Spleen (tissue), 11 donors: ENCODE results near the gene CHRDL1. TPM values are rescaled to one million over a fixed set of nuclear protein-coding genes. Genes with fewer than 3 reads are reported as not detected.
"Not testable (repeated sequence)": the region's sequence is repeated elsewhere in the genome, so short reads cannot be mapped to it uniquely, and the experiment has no call there.

Experiments used
- DNase-seq: peaks from one replicate; pipeline ENCODE4 v3.0.0-alpha.2; 2020
- H3K27ac ChIP-seq, 8 donors: fragments of 200-600 bp; sonication (generic) in 7 of 8; 1 replicate in 4 of 8; 2 replicates in 4 of 8; pipeline versions ENCODE4 v1.5.0 to v1.8.0; 2016 to 2021; ENCODE audit warnings: inconsistent platforms in 4 of 8, mild to moderate bottlenecking in 4 of 8, moderate library complexity in 1 of 8
- H3K27me3 ChIP-seq, 7 donors: fragments of 200-600 bp; sonication (generic) in 6 of 7; replicated peaks in 1 of 7; 1 replicate in 4 of 7; 2 replicates in 3 of 7; pipeline versions ENCODE4 v1.5.0 to v1.8.0; 2016 to 2021; ENCODE audit warnings: inconsistent platforms in 3 of 7, mild to moderate bottlenecking in 1 of 7
- H3K36me3 ChIP-seq, 6 donors: fragments of 200-600 bp; sonication (generic) in 5 of 6; 1 replicate in 4 of 6; 2 replicates in 2 of 6; pipeline versions ENCODE4 v1.5.0 to v1.8.0; 2016 to 2021; ENCODE audit warnings: inconsistent platforms in 2 of 6
- H3K4me1 ChIP-seq, 6 donors: fragments of 200-600 bp; sonication (generic) in 5 of 6; 1 replicate in 3 of 6; 2 replicates in 3 of 6; pipeline versions ENCODE4 v1.5.0 to v1.8.0; 2016 to 2021; ENCODE audit warnings: inconsistent platforms in 3 of 6
- H3K4me3 ChIP-seq, 8 donors: fragments of 200-600 bp; sonication (generic) in 7 of 8; 1 replicate in 4 of 8; 2 replicates in 4 of 8; pipeline versions ENCODE4 v1.5.0 to v1.8.0; 2016 to 2021; ENCODE audit warnings: inconsistent platforms in 4 of 8, mild to moderate bottlenecking in 4 of 8, moderate library complexity in 2 of 8
- H3K9me3 ChIP-seq, 8 donors: fragments of 200-600 bp; sonication (generic) in 7 of 8; 1 replicate in 4 of 8; 2 replicates in 4 of 8; pipeline versions ENCODE4 v1.5.0 to v1.8.0; 2016 to 2021; ENCODE audit warnings: inconsistent platforms in 4 of 8
- CTCF ChIP-seq, 11 experiments: fragments of 200-600 bp in 7 of 11; fragments of 450-650 bp in 4 of 11; sonication (generic) in 4 of 11; IDR thresholded peaks in 8 of 11; conservative IDR thresholded peaks in 3 of 11; 1 replicate in 7 of 11; 2 replicates in 4 of 11; pipeline versions ENCODE4 v1.4.0 to v1.8.0; 2016 to 2021; ENCODE audit warnings: antibody characterized with exemption in 11 of 11, inconsistent platforms in 4 of 11, mild to moderate bottlenecking in 1 of 11
- POLR2A ChIP-seq, 3 donors: fragments of 450-650 bp; IDR thresholded peaks; one replicate each; pipeline ENCODE4 v1.5.1; 2017; ENCODE audit warnings: antibody characterized with exemption in 3 of 3, mild to moderate bottlenecking in 1 of 3
- POLR2AphosphoS5 ChIP-seq, 3 donors: sonication (generic); formaldehyde crosslinking; IDR thresholded peaks; one replicate each; pipeline ENCODE4 v1.5.1; 2017; ENCODE audit warnings: antibody characterized with exemption in 3 of 3
- WGBS, 5 donors: extraction: QIAGEN DNeasy Blood & Tissue Kit in 3 of 5; methylation state at CpG; one replicate each; pipeline versions ENCODE4 v1.1.5 to v1.1.7; 2013 to 2018; 5-methylcytosine and 5-hydroxymethylcytosine counted together
- intact Hi-C: fragments of 100-400 bp; cut with DNase I; formaldehyde crosslinking; loops from one replicate; pipeline ENCODE4 v1.15.0; 2023; ENCODE audit warnings: low total_unique reads
- polyA plus RNA-seq, 3 donors: library from polyadenylated mRNA; stranded (reverse); fragments of 200-250 nt; gene quantifications; one replicate each; pipeline ENCODE4 v1.2.1, GENCODE V29; 2013
- total RNA-seq, 7 donors: library from RNA; depleted of rRNA in 3 of 7; stranded (reverse); fragments of >200 nt in 3 of 7; fragmentation: NEBNext Ultra II Directional in 4 of 7; extraction: Animal tissue kit (Norgen Biotek cat#: 25700) in 4 of 7; gene quantifications; one replicate each; pipeline versions ENCODE4 v1.1.0 to v1.2.1, GENCODE V29; 2016 to 2021
- donor health status: healthy with polysubstance abuse.
- donor health status: DM: no; HTN: no; CAD: no; lungs with moderate emphysema.
- donor health status: DM: no; HTN: no; CAD: no.
- donor health status: Bipolar disorder and iron deficiency.
- donor health status: healthy.
- donor health status: DM: no; HTN: no; CAD: no.
- donor health status: DM: yes; HTN: yes; CAD: no.

Gene CHRDL1
- total and polyA plus RNA-seq, 10 donors, result 1.7 to 92.6 (median 17.4) TPM

GRCh38 chrX:110825972-110826371, 30.4 kb upstream of the CHRDL1 start:
- DNase-seq, result no peak
- 82 to 98% (median 88%) methylated on average over 2 of the region's 2 CpGs for WGBS, 5 donors
- Histone ChIP-seq H3K4me1 (no peaks in the 10 kb centered on the region), H3K9me3 (peaks cover 0 to 10% (median 0%) of the 10 kb centered on the region in 8 donors), H3K27me3 (peaks cover 0 to 4% (median 0%) of the 10 kb centered on the region in 7 donors), H3K27ac (no peak overlapping the region), H3K36me3 (no peaks in the 10 kb centered on the region), H3K4me3 (no peak overlapping the region)
- TF ChIP-seq CTCF (IDR thresholded peaks at IDR 0.05 in 8 of 11, conservative IDR thresholded peaks at IDR 0.05 in 3 of 11) (no peak), POLR2A (IDR thresholded peaks at IDR 0.05) (no peak), POLR2AphosphoS5 (IDR thresholded peaks at IDR 0.05) (no peak)
- intact Hi-C loops, result no loop called here

- DNase-seq, intact Hi-C loops, H3K9me3 ChIP-seq, H3K4me3 ChIP-seq, H3K4me1 ChIP-seq, H3K36me3 ChIP-seq, H3K27me3 ChIP-seq, H3K27ac ChIP-seq: not testable (repeated sequence)
- WGBS, 5 donors, result 62 to 92% (median 86%) methylated on average over 1 of the region's 1 CpG
Observed at GRCh38 chrX:110816543-110816942, 20.9 kb upstream of the CHRDL1 start.

- Histone ChIP-seq H3K36me3 (no peaks in the 10 kb centered on the region), H3K9me3 (no peaks in the 10 kb centered on the region), H3K4me3 (no peak overlapping the region), H3K27ac (no peak overlapping the region), H3K4me1 (no peaks in the 10 kb centered on the region), H3K27me3 (no peaks in the 10 kb centered on the region)
- TF ChIP-seq CTCF (IDR thresholded peaks at IDR 0.05 in 8 of 11, conservative IDR thresholded peaks at IDR 0.05 in 3 of 11), result no peak
- TF ChIP-seq POLR2AphosphoS5 (IDR thresholded peaks at IDR 0.05), result no peak
- 65 to 82% (median 69%) methylated on average over 4 of the region's 4 CpGs for WGBS, 5 donors
- DNase-seq, result no peak
- intact Hi-C loops, result no loop called here
Observed at GRCh38 chrX:110806145-110806544, 10.5 kb upstream of the CHRDL1 start.

GRCh38 chrX:110805303-110805702, 9.7 kb upstream of the CHRDL1 start:
- H3K27ac ChIP-seq, result no peak overlapping the region
- H3K4me1 ChIP-seq, result no peaks in the 10 kb centered on the region
- no peaks in the 10 kb centered on the region for H3K9me3 ChIP-seq
- 71 to 94% (median 86%) methylated on average over 1 of the region's 1 CpG for WGBS, 5 donors
- H3K27me3 ChIP-seq, result no peaks in the 10 kb centered on the region
- no peak for DNase-seq
- intact Hi-C loops, result no loop called here
- TF ChIP-seq CTCF (IDR thresholded peaks at IDR 0.05 in 8 of 11, conservative IDR thresholded peaks at IDR 0.05 in 3 of 11), result no peak
- no peak for TF ChIP-seq POLR2A (IDR thresholded peaks at IDR 0.05)
- TF ChIP-seq POLR2AphosphoS5 (IDR thresholded peaks at IDR 0.05), result no peak
- H3K4me3 ChIP-seq, result no peak overlapping the region
- H3K36me3 ChIP-seq, result no peaks in the 10 kb centered on the region

GRCh38 chrX:110804446-110804845, 8.8 kb upstream of the CHRDL1 start:
- no peaks in the 10 kb centered on the region for H3K27me3 ChIP-seq
- no peak overlapping the region for H3K27ac ChIP-seq
- no peaks in the 10 kb centered on the region for H3K36me3 ChIP-seq
- H3K4me3 ChIP-seq, result no peak overlapping the region
- no peaks in the 10 kb centered on the region for H3K4me1 ChIP-seq
- H3K9me3 ChIP-seq, result no peaks in the 10 kb centered on the region
- no peak for DNase-seq
- intact Hi-C loops, result no loop called here
- no peak for TF ChIP-seq POLR2A (IDR thresholded peaks at IDR 0.05)
- TF ChIP-seq POLR2AphosphoS5 (IDR thresholded peaks at IDR 0.05), result no peak
- no peak for TF ChIP-seq CTCF (IDR thresholded peaks at IDR 0.05 in 8 of 11, conservative IDR thresholded peaks at IDR 0.05 in 3 of 11)
- WGBS, 5 donors, result 67 to 90% (median 76%) methylated on average over 4 of the region's 4 CpGs
